Endothelial cell (in vitro differentiated cells): ENCODE data around the gene PRPSAP2. TPM values are rescaled to one million over a fixed set of nuclear protein-coding genes. Genes with fewer than 3 reads are reported as not detected.
"Not testable (repeated sequence)": the region's sequence is repeated elsewhere in the genome, so short reads cannot be mapped to it uniquely, and the experiment has no call there.

Experiments used
- DNase-seq: peaks from one replicate; pipeline ENCODE4 v3.0.0; 2021; ENCODE audit warnings: low spot score
- H3K27ac Mint-ChIP-seq: one replicate; pipeline ENCODE4 v1.8.0; 2021; ENCODE audit warnings: mixed read lengths, inconsistent platforms; ENCODE audit not compliant: unreplicated experiment
- H3K27me3 Mint-ChIP-seq: one replicate; pipeline ENCODE4 v1.8.0; 2021; ENCODE audit warnings: mild to moderate bottlenecking, moderate library complexity, mixed read lengths, inconsistent platforms; ENCODE audit not compliant: unreplicated experiment
- H3K36me3 Mint-ChIP-seq: one replicate; pipeline ENCODE4 v1.8.0; 2021; ENCODE audit warnings: mild to moderate bottlenecking, low read depth, mixed read lengths, inconsistent platforms; ENCODE audit not compliant: unreplicated experiment
- H3K4me1 Mint-ChIP-seq: one replicate; pipeline ENCODE4 v1.8.0; 2021; ENCODE audit warnings: mild to moderate bottlenecking, mixed read lengths, inconsistent platforms; ENCODE audit not compliant: unreplicated experiment
- H3K4me3 Mint-ChIP-seq: one replicate; pipeline ENCODE4 v1.8.0; 2021; ENCODE audit warnings: mild to moderate bottlenecking, mixed read lengths, inconsistent platforms; ENCODE audit not compliant: unreplicated experiment
- H3K9me3 Mint-ChIP-seq: one replicate; pipeline ENCODE4 v1.8.0; 2021; ENCODE audit warnings: mixed read lengths, inconsistent platforms; ENCODE audit not compliant: unreplicated experiment
- total RNA-seq: library from RNA; stranded (reverse); fragmentation: NEBNext Ultra II Directional; extraction: Animal tissue kit (Norgen Biotek cat#: 25700); gene quantifications from one replicate; pipeline ENCODE4 v1.2.1, GENCODE V29; 2021; ENCODE audit not compliant: unreplicated experiment
- TF ChIP-seq, protein P1 (sequence below): fragments of 200-600 bp; sonication (generic); IDR thresholded peaks from one replicate; pipeline ENCODE4 v1.5.0; 2021; ENCODE audit warnings: antibody characterized with exemption; ENCODE audit not compliant: unreplicated experiment

The PRPSAP2 gene
- total RNA-seq, 1 donor from 2014 or later: 32.4 TPM

DNA sequence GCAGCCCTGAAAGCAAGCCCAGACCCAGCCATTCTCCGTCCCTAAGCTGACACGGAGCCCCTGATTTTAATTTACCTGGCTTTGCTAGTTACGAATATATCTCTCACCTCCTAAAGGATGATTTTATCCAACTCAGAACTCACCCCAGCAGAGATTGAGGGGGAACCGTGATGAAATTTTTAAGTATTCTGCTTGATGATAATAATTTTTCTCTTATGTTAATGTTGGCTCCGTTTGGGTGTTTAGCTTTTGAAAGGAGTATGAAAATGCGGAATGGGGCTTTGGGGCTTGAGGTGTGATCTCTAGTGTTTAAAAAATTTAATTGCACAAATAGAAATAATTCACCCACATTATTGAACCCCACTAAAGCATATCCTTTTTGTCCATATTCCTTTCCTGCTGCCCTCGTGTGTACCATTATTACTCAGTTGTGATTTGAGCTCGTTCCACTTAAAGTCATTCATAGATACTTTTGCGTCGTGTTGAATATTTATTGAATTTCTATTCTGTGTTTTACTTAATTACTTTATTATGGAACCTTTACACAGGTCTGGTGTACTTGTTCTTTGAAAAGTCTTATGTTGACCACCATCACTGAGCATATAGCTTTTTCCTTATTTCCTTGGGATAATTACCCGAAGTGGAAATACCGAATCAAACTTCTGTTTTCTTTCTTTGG is 775 bp downstream of the PRPSAP2 start:
- Mint-ChIP-seq H3K4me3 (peak overlapping the region; percentile 93), H3K27me3 (no peaks in the 10 kb centered on the region), H3K9me3 (no peaks in the 10 kb centered on the region), H3K4me1 (peaks cover 16% of the 10 kb centered on the region), H3K27ac (peak overlapping the region; percentile 92), H3K36me3 (peaks cover 3% of the 10 kb centered on the region)
- TF ChIP-seq, protein P1, sequence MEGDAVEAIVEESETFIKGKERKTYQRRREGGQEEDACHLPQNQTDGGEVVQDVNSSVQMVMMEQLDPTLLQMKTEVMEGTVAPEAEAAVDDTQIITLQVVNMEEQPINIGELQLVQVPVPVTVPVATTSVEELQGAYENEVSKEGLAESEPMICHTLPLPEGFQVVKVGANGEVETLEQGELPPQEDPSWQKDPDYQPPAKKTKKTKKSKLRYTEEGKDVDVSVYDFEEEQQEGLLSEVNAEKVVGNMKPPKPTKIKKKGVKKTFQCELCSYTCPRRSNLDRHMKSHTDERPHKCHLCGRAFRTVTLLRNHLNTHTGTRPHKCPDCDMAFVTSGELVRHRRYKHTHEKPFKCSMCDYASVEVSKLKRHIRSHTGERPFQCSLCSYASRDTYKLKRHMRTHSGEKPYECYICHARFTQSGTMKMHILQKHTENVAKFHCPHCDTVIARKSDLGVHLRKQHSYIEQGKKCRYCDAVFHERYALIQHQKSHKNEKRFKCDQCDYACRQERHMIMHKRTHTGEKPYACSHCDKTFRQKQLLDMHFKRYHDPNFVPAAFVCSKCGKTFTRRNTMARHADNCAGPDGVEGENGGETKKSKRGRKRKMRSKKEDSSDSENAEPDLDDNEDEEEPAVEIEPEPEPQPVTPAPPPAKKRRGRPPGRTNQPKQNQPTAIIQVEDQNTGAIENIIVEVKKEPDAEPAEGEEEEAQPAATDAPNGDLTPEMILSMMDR: no peak
- DNase-seq: no peak

DNA sequence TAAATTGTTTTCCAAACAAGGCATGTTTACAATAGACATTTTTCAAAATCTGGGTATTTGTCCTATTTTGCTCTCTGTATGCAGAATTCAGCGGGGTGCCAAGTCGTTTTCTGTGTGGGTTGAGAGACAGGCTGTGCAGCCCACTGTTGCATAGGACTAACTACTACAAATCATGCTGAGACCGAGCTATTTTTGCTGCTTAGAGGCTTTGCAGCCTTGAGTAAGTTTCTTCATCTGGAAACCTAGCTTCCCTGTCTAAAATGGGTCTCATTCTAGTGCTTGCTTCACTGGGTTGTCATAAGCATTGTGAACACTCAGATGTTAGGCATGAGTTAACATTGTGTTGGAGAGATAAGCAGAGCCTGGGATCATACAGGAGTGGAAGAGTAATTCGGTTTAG is 1.3 kb downstream of the PRPSAP2 start:
- DNase-seq: no peak
- Mint-ChIP-seq H3K4me3 (peak overlapping the region; percentile 10), H3K9me3 (no peaks in the 10 kb centered on the region), H3K27ac (no peak overlapping the region), H3K27me3 (no peaks in the 10 kb centered on the region), H3K4me1 (peaks cover 16% of the 10 kb centered on the region), H3K36me3 (peaks cover 3% of the 10 kb centered on the region)
- TF ChIP-seq, protein P1: no peak

DNA sequence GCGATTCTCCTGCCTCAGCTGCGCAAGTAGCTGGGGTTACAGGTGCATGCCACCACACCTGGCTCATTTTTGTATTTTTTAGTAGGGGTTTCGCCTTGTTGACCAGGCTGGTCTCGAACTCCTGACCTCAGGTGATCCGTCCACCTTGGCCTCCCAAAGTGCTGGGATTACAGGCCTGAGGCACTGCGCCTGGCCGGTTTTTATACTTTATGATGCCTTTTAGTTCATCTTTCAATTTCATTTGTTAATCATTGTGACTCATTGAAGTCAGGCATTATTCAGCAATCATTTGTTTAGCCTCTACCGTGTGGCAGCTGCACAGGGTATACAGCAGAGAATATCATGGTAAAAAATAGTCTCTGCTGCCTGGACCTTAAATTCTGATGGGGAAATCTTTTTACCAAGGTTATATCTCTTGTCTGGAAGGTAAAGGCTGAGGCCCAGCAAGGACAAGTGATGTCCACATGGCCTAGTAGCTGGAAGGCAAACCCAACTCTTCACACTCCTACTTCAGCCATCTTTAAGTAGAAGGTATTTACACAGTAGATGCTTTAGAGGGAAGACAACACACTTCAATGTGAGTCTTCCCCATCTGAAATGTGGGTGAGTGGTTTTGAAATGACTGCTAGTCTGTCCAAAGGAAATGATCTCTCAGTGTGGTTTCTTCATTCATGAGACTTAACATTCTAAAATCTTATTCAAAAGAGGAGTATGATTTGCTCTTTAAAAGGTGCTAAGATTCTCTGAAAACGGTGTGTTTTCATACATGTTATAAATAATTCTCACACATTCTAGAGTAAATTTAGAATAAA is 2.4 kb downstream of the PRPSAP2 start:
- TF ChIP-seq, protein P1: no peak
- H3K36me3 Mint-ChIP-seq: peaks cover 3% of the 10 kb centered on the region
- peaks cover 2% of the 10 kb centered on the region for H3K27me3 Mint-ChIP-seq
- H3K4me1 Mint-ChIP-seq: peaks cover 11% of the 10 kb centered on the region
- no peaks in the 10 kb centered on the region for H3K9me3 Mint-ChIP-seq
- no peak for DNase-seq
- no peak overlapping the region for H3K4me3 Mint-ChIP-seq
- no peak overlapping the region for H3K27ac Mint-ChIP-seq

DNA sequence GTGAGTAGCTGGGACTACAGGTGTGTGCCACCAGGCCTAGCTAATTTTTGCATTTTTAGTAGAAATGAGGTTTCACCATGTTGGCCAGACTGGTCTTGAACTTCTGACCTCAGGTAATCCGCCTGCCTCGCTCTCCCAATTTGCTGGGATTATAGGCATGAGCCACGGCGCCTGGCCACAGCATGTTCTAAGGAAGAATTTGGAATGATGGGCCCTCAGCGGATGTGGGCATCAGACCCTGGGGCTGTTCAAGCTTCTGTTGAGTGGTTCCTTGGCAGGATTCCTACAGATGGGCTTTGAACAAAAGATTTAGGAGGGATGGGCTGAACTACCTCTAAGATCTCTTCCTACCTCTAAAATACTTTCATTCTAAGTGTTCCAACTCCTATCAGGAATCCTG is 4.1 kb downstream of the PRPSAP2 start:
- H3K9me3 Mint-ChIP-seq: no peaks in the 10 kb centered on the region
- H3K27ac Mint-ChIP-seq: no peak overlapping the region
- peaks cover 2% of the 10 kb centered on the region for H3K27me3 Mint-ChIP-seq
- DNase-seq: no peak
- peaks cover 8% of the 10 kb centered on the region for H3K4me1 Mint-ChIP-seq
- H3K4me3 Mint-ChIP-seq: no peak overlapping the region
- TF ChIP-seq, protein P1: no peak
- H3K36me3 Mint-ChIP-seq: peaks cover 7% of the 10 kb centered on the region

DNA sequence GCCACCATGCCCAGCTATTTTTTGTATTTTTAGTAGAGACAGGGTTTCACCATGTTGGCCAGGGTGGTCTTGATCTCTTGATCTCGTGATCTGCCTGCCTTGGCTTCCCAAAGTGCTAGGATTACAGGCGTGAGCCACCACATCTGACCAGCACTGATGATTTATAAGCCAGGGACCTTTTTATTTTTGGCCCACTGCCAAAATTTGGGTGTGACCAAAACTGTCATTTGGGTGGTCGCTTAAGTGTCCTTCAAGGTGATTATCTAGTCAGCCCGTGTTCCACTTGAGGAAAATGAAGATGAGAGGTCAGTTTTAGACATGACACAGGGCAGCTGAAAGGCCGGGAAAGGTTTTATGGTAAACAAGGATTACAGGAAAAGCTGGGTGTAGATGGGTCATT is 7.1 kb downstream of the PRPSAP2 start:
- DNase-seq, H3K27ac Mint-ChIP-seq, H3K4me1 Mint-ChIP-seq, H3K4me3 Mint-ChIP-seq, H3K36me3 Mint-ChIP-seq, H3K27me3 Mint-ChIP-seq, H3K9me3 Mint-ChIP-seq: not testable (repeated sequence)
